K562 (cell line): ENCODE results near the gene DCUN1D3. TPM values are rescaled to one million over a fixed set of nuclear protein-coding genes. Genes with fewer than 3 reads are reported as not detected.
A peak's percentile ranks its signal among the peaks of the same experiment; 100 is the strongest.

ENCODE experiments used
- ATAC-seq: fragments of 200-7000 bp; cut with Tn5 transposase; 3 replicates; pipeline ENCODE4 v1.9.1; 2020; ENCODE audit warnings: moderate library complexity
- BruUV-seq: library from RNA; stranded (reverse); fragments of 400-500 nt; replicated peaks from 2 replicates; lab custom pipeline; 2021; lab: Mats Ljungman, UMichigan
- CTCF ChIA-PET: fragments of 300-600 bp; formaldehyde crosslinking; extraction: SDS; loops from one replicate; lab custom pipeline; 2021; ENCODE audit warnings: low intra/inter-chr PET ratio; lab: Yijun Ruan, JAX
- POLR2A ChIA-PET: fragments of 300-600, 350-650 bp; sonication (Branson Sonifier 250); formaldehyde crosslinking; extraction: SDS; loops from one replicate; lab custom pipeline; 2021; ENCODE audit warnings: antibody characterized with exemption, inconsistent platforms; lab: Yijun Ruan, JAX
- DNase-seq, 4 experiments: peaks; one replicate each; pipeline versions ENCODE4 v3.0.0 to v3.0.0-alpha.2; 2011 to 2018; ENCODE audit warnings: low spot score in 3 of 4, mixed read lengths in 3 of 4; ENCODE audit errors: extremely low read depth in 1 of 4
- FAIRE-seq: peaks from 2 replicates; lab custom pipeline; 2011; peaks lifted over from hg19 to GRCh38; lab: Jason Lieb, UNC
- H2AFZ ChIP-seq: 2 replicates; pipeline ENCODE4 v1.6.0; 2011; ENCODE audit warnings: low read depth, low read length, control low read depth, inconsistent platforms
- H3K27ac ChIP-seq: fragments of 200-600 bp; 3 replicates; pipeline ENCODE4 v1.8.0; 2011; ENCODE audit warnings: low read depth, mild to moderate bottlenecking, control low read depth, inconsistent platforms, low read length, moderate library complexity, mixed read lengths; ENCODE audit errors: extremely low read depth
- H3K27me3 ChIP-seq, 2 experiments: fragments of 300-600 bp in 1 of 2; 2 replicates in 1 of 2; 3 replicates in 1 of 2; pipeline versions ENCODE4 v1.6.0 to v1.8.0; 2011; ENCODE audit warnings: inconsistent platforms in 2 of 2, low read length in 2 of 2, mild to moderate bottlenecking in 1 of 2, mixed read lengths in 1 of 2, moderate library complexity in 1 of 2; ENCODE audit not compliant: control insufficient read depth in 2 of 2, insufficient read depth in 2 of 2
- H3K36me3 ChIP-seq: fragments of 300-600 bp; 3 replicates; pipeline ENCODE4 v1.8.0; 2011; ENCODE audit warnings: mild to moderate bottlenecking, low read length, inconsistent platforms; ENCODE audit not compliant: control insufficient read depth, insufficient read depth
- H3K4me1 ChIP-seq, 2 experiments: fragments of 200-600 bp in 1 of 2; replicated peaks in 1 of 2; 2 replicates in 1 of 2; 3 replicates in 1 of 2; pipeline versions ENCODE4 v1.5.1 to v1.8.0; 2011; ENCODE audit warnings: inconsistent platforms in 2 of 2, low read length in 2 of 2, mild to moderate bottlenecking in 1 of 2, mixed read lengths in 1 of 2, moderate library complexity in 1 of 2; ENCODE audit not compliant: control insufficient read depth in 2 of 2, insufficient read depth in 2 of 2
- H3K4me2 ChIP-seq: 2 replicates; pipeline ENCODE4 v1.6.1; 2011; ENCODE audit warnings: low read length, control low read depth, inconsistent platforms, mixed read lengths; ENCODE audit not compliant: insufficient read depth
- H3K4me3 ChIP-seq: fragments of 200-600 bp; sonication (generic), shearing (Covaris generic); 2 replicates; pipeline ENCODE4 v1.5.1; 2016; ENCODE audit warnings: control low read depth, inconsistent platforms
- H3K79me2 ChIP-seq: fragments of 200-600 bp; 3 replicates; pipeline ENCODE4 v1.8.0; 2011; ENCODE audit warnings: low read length, inconsistent platforms; ENCODE audit not compliant: control insufficient read depth, insufficient read depth
- H3K9ac ChIP-seq, 2 experiments: 2 replicates each; pipeline versions ENCODE4 v1.6.0 to v1.6.1; 2011; ENCODE audit warnings: low read depth in 2 of 2, low read length in 2 of 2, control low read depth in 1 of 2, inconsistent platforms in 1 of 2, mild to moderate bottlenecking in 1 of 2, mixed read lengths in 1 of 2; ENCODE audit not compliant: insufficient read depth in 1 of 2
- H3K9me1 ChIP-seq: one replicate; pipeline ENCODE4 v1.6.0; 2011; ENCODE audit warnings: inconsistent platforms, mild to moderate bottlenecking, low read length, moderate library complexity; ENCODE audit not compliant: control insufficient read depth, insufficient read depth
- H3K9me3 ChIP-seq: replicated peaks from 2 replicates; pipeline ENCODE4 v1.5.1; 2011; ENCODE audit warnings: low read depth, low read length, inconsistent platforms; ENCODE audit not compliant: control insufficient read depth, insufficient read depth
- H4K20me1 ChIP-seq: replicated peaks from 2 replicates; pipeline ENCODE4 v1.6.1; 2011; ENCODE audit warnings: low read length, inconsistent platforms, mixed read lengths; ENCODE audit not compliant: control insufficient read depth, insufficient read depth
- ARID1B ChIP-seq: fragments of 450-650 bp; IDR thresholded peaks from 2 replicates; pipeline ENCODE4 v1.6.1; 2016; ENCODE audit warnings: antibody characterized with exemption, mild to moderate bottlenecking, inconsistent platforms
- DPF2 ChIP-seq: fragments of 450-650 bp; IDR thresholded peaks from 2 replicates; pipeline ENCODE4 v1.6.1; 2016
- FIP1L1 ChIP-seq: fragments of 200-400 bp; formaldehyde crosslinking; IDR thresholded peaks from 2 replicates; pipeline ENCODE4 v1.6.1; 2018; ENCODE audit warnings: mild to moderate bottlenecking, low read depth, low read length; ENCODE audit not compliant: poor library complexity, severe bottlenecking
- FOSL1 ChIP-seq: fragments of 200-800 bp; sonication (Bioruptor generic); conservative IDR thresholded peaks from 2 replicates; pipeline ENCODE4 v1.6.1; 2016; ENCODE audit warnings: missing genetic modification characterization, missing compliant biosample characterization
- JUND ChIP-seq, 2 experiments: IDR thresholded peaks; 2 replicates in 1 of 2; 3 replicates in 1 of 2; pipeline ENCODE4 v1.6.1; 2011; ENCODE audit warnings: borderline replicate concordance in 2 of 2, low read depth in 2 of 2, low read length in 2 of 2, improper control_type of control experiment in 1 of 2, missing biosample characterization in 1 of 2, missing genetic modification characterization in 1 of 2, missing genetic modification reagents in 1 of 2
- MAFG ChIP-seq: fragments of 450-650 bp; conservative IDR thresholded peaks from 2 replicates; pipeline ENCODE4 v1.6.1; 2016; ENCODE audit warnings: missing genetic modification characterization, missing compliant biosample characterization
- MEIS2 ChIP-seq: fragments of 450-650 bp; IDR thresholded peaks from 2 replicates; pipeline ENCODE4 v1.6.1; 2014; ENCODE audit warnings: mild to moderate bottlenecking; ENCODE audit not compliant: partially characterized antibody
- MLX ChIP-seq, 2 experiments: fragments of 450-650 bp in 1 of 2; sonication (generic) in 1 of 2; formaldehyde crosslinking; conservative IDR thresholded peaks; 2 replicates each; pipeline versions ENCODE4 v1.4.0 to v1.8.1; 2020 to 2022; ENCODE audit warnings: mild to moderate bottlenecking in 1 of 2, missing genetic modification reagents in 1 of 2
- MNT ChIP-seq, 2 experiments: fragments of 450-650 bp; conservative IDR thresholded peaks; 2 replicates each; pipeline ENCODE4 v1.6.1; 2017; ENCODE audit warnings: mild to moderate bottlenecking in 2 of 2, moderate library complexity in 2 of 2
- NR4A1 ChIP-seq, 2 experiments: fragments of 250-450 bp in 1 of 2; fragments of 450-650 bp in 1 of 2; sonication (Bioruptor Pico) in 1 of 2; IDR thresholded peaks; 2 replicates each; pipeline versions ENCODE4 v1.4.0 to v1.6.1; 2016 to 2020; ENCODE audit warnings: mild to moderate bottlenecking in 2 of 2, missing compliant biosample characterization in 1 of 2, missing genetic modification characterization in 1 of 2, moderate library complexity in 1 of 2
- RCOR1 ChIP-seq, 2 experiments: IDR thresholded peaks; 2 replicates each; pipeline ENCODE4 v1.6.1; 2012; ENCODE audit warnings: low read depth in 2 of 2, low read length in 2 of 2, borderline replicate concordance in 1 of 2, improper control_type of control experiment in 1 of 2
- WGBS: fragments of 100-300 bp; shearing (Covaris generic); methylation state at CpG from one replicate; pipeline ENCODE4 v1.1.6; 2016; ENCODE audit warnings: low coverage, mixed read lengths; ENCODE audit not compliant: insufficient coverage; ENCODE audit errors: missing lambda C conversion rate; 5-methylcytosine and 5-hydroxymethylcytosine counted together
- in situ Hi-C: fragments of 300-500 bp; cut with MboI; formaldehyde crosslinking; loops from 4 replicates; pipeline ENCODE4 v1.15.0; 2018; ENCODE audit warnings: inconsistent platforms, mixed read lengths
- intact Hi-C: fragments of 100-400 bp; cut with micrococcal nuclease; formaldehyde crosslinking; loops from 2 replicates; pipeline ENCODE4 v1.14.2; 2022
- polyA plus RNA-seq, 8 experiments: library from polyadenylated mRNA; depleted of rRNA in 4 of 8; stranded (reverse) in 5 of 8; unstranded in 3 of 8; fragments of >200 nt; fragmentation: Nextera tagmentation in 2 of 8; fragmentation: Illumina TruSeq in 1 of 8; extraction: Ambion mirVana in 2 of 8; extraction: Trizol in 1 of 8; gene quantifications; 2 replicates each; pipeline versions ENCODE4 v1.2.1 to v1.2.3, GENCODE V29; 2011 to 2014; ENCODE audit warnings: inconsistent platforms in 1 of 8, missing spikeins in 1 of 8
- total RNA-seq, 7 experiments: library from RNA; depleted of rRNA in 6 of 7; stranded (reverse); fragments of >200 nt in 6 of 7; fragmentation: Illumina TruSeq in 2 of 7; extraction: Trizol in 2 of 7; gene quantifications; 2 replicates each; pipeline versions ENCODE4 v1.2.1 to v1.2.3, GENCODE V29; 2011 to 2021; ENCODE audit warnings: low replicate concordance in 1 of 7
- TF ChIP-seq, protein P1 (sequence below): sonication (generic); formaldehyde crosslinking; IDR thresholded peaks from 2 replicates; pipeline ENCODE4 v1.8.0; 2022; ENCODE audit warnings: missing genetic modification reagents, mild to moderate bottlenecking, moderate library complexity, borderline replicate concordance

The DCUN1D3 gene
- total and polyA plus RNA-seq, 9 of the 15 experiments (the other 6 are each of a cell fraction or from before 2014, with no cell fraction given): 1.0 to 4.7 (median 2.2) TPM

DNA sequence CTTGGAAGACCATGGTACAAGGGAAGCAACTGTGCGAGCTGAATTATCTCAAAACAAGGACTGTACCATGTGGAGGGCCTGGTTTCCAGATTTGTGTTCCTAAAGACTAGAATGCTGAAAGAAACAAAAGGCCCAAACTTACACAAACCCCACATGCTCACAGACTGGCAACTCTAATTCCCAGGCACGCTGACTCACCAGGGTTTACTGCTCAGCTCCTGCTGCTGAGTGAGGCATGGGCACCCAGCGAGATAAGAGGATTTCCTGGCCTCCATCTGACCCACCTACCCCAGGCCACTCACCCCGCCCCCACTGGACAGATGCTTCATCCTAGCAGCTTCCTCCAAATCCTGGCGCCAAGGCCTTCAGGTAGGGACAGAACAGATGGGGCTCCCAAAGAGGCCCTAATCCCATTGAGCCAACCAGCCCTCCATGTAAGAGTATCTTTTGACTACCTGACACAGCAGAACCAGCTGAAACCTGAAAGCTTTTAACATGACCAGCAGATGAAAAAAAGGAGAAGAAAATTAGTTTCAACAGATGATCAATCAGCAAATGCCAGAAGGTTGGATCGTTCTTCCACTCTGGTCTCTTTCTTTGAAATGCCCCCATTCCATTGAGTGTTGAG is 33.9 kb downstream of the DCUN1D3 start:
- Histone ChIP-seq H3K27me3 (no peaks in the 10 kb centered on the region), H3K4me3 (no peak overlapping the region), H3K9ac (peak overlapping the region; percentile 1 to 14; a peak in 1 of 4 replicates), H3K9me1 (no peaks in the 10 kb centered on the region), H3K4me1 (peaks cover 14 to 25% of the 10 kb centered on the region in 2 experiments), H4K20me1 (peaks cover 16% of the 10 kb centered on the region; the same call in 1 of the 2 replicates), H3K27ac (peak overlapping the region; percentile 13; the same call in 2 of the 3 replicates), H3K79me2 (peaks cover 8% of the 10 kb centered on the region; the same call in 1 of the 3 replicates), H3K9me3 (no peaks in the 10 kb centered on the region), H3K4me2 (peak overlapping the region; percentile 13; the same call in 1 of the 2 replicates), H2AFZ (peak overlapping the region; percentile 51), H3K36me3 (no peaks in the 10 kb centered on the region)
- DNase-seq: peak; percentile 53 to 70 (median 62)
- intact Hi-C loops: no loop called here
- ATAC-seq: peak; percentile 83
- CTCF ChIA-PET: no interaction called here
- peak; percentile 86 for FAIRE-seq
- in situ Hi-C loops: no loop called here
- 13% methylated on average over 6 of the region's 6 CpGs for WGBS
- no TSS peak for BruUV-seq
- POLR2A ChIA-PET: interaction anchor here (0.7 to 1.7 kb wide), 9 partner anchors 9 to 52 kb away, joined by 3 to 10 read pairs (median 4); no protein-coding TSS in a partner anchor
- TF ChIP-seq MNT (conservative IDR thresholded peaks at IDR 0.05) (0 out of 4 replicates have a peak, but pooled peaks of 1 of the 2 experiments have one; percentile 42), FOSL1 (tag) (peak; percentile 83), MEIS2 (peak; percentile 61), MLX (CRISPR knock-in tag; conservative IDR thresholded peaks at IDR 0.05) (no peak), DPF2 (peak; percentile 77), ARID1B (peak; percentile 62), NR4A1 (CRISPR knock-in tag; IDR thresholded peaks at IDR 0.05) (no peak), NR4A1 (tag; IDR thresholded peaks at IDR 0.05) (0 out of 2 replicates have a peak, but pooled peaks have one; percentile 25), MAFG (tag) (no peak; the same call in 1 of the 2 replicates), RCOR1 (IDR thresholded peaks at IDR 0.05; ENCODE audit: borderline replicate concordance in 1 of 2, low read depth in 2 of 2, low read length in 2 of 2) (peak in 1 of 2 experiments; percentile 45; a peak in 1 of 4 replicates), FIP1L1 (no peak), JUND (IDR thresholded peaks at IDR 0.05; ENCODE audit: borderline replicate concordance, low read depth, low read length) (peak; percentile 71), JUND (tag; IDR thresholded peaks at IDR 0.05; ENCODE audit: borderline replicate concordance, low read depth, low read length) (peak; percentile 51; the same call in 2 of the 3 replicates)
- TF ChIP-seq, protein P1, sequence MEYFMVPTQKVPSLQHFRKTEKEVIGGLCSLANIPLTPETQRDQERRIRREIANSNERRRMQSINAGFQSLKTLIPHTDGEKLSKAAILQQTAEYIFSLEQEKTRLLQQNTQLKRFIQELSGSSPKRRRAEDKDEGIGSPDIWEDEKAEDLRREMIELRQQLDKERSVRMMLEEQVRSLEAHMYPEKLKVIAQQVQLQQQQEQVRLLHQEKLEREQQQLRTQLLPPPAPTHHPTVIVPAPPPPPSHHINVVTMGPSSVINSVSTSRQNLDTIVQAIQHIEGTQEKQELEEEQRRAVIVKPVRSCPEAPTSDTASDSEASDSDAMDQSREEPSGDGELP (CRISPR knock-in tag): peak; percentile 53
